ENCODE results near the gene HSD17B14. TPM values are rescaled to one million over a fixed set of nuclear protein-coding genes. Genes with fewer than 3 reads are reported as not detected.
"Not testable (repeated sequence)": the region's sequence is repeated elsewhere in the genome, so short reads cannot be mapped to it uniquely, and the experiment has no call there.

Gene HSD17B14
- polyA plus RNA-seq, 5 donors: 6.9 to 9.9 (median 8.6) TPM

DNA sequence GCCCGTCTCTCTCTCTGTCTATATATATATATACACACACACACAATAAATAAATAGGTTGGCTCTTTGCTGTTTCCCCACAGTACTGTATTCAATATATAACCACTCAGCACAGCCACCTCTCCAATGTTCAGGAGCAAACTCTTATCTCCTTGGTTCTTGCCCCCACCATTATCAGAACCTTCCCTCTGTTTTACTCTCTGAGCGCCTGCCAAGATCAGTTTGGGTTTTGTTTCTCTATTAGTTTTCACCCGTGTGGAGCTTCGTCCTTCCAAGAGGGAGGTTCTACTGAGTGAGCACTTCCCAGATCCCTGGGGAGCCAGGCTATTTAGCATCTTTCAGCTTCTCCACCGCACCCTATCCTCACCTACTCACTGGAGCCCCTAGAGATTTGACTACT lies 70.5 kb downstream of the HSD17B14 start:
- not testable (repeated sequence) for DNase-seq

Other genes with a start within 250 kb of the HSD17B14 start
- gene SPACA4, start 229.7 kb downstream of the HSD17B14 start, polyA plus RNA-seq (ENCODE audit: insufficient read depth in 1 of 5, insufficient read length in 5 of 5, low replicate concordance in 1 of 5): under 1 TPM; 0.11 to 0.76 (median 0.32) TPM
- 10 to 100 TPM in 2 of 5 donors, 1 to 10 TPM in 3; 3.7 to 11.6 (median 4.8) TPM for gene FAM83E, start 221.4 kb downstream of the HSD17B14 start, polyA plus RNA-seq (ENCODE audit: insufficient read depth in 1 of 5, insufficient read length in 5 of 5, low replicate concordance in 1 of 5)
- gene RPL18, start 217.3 kb downstream of the HSD17B14 start, polyA plus RNA-seq (ENCODE audit: insufficient read depth in 1 of 5, insufficient read length in 5 of 5, low replicate concordance in 1 of 5): 1,000 to 10,000 TPM; 1,161 to 2,077 (median 1,395) TPM
- 10 to 100 TPM; 10.0 to 17.8 (median 11.6) TPM for gene SPHK2, start 217.0 kb downstream of the HSD17B14 start, polyA plus RNA-seq (ENCODE audit: insufficient read depth in 1 of 5, insufficient read length in 5 of 5, low replicate concordance in 1 of 5)
- 10 to 100 TPM in 3 of 5 donors, 1 to 10 TPM in 2; 6.3 to 14.0 (median 10.5) TPM for gene DBP, start 199.1 kb downstream of the HSD17B14 start, polyA plus RNA-seq (ENCODE audit: insufficient read depth in 1 of 5, insufficient read length in 5 of 5, low replicate concordance in 1 of 5)
- gene CA11, start 190.3 kb downstream of the HSD17B14 start, polyA plus RNA-seq (ENCODE audit: insufficient read depth in 1 of 5, insufficient read length in 5 of 5, low replicate concordance in 1 of 5): 1 to 10 TPM; 3.8 to 7.5 (median 5.7) TPM
- 1 to 10 TPM in 3 of 5 donors, under 1 TPM in 2; 0.43 to 2.2 (median 1.5) TPM for gene NTN5, start 163.5 kb downstream of the HSD17B14 start, polyA plus RNA-seq (ENCODE audit: insufficient read depth in 1 of 5, insufficient read length in 5 of 5, low replicate concordance in 1 of 5)
- gene FUT2, start 140.5 kb downstream of the HSD17B14 start, polyA plus RNA-seq (ENCODE audit: insufficient read depth in 1 of 5, insufficient read length in 5 of 5, low replicate concordance in 1 of 5): 1 to 10 TPM; 1.5 to 3.2 (median 2.3) TPM
- gene MAMSTR, start 116.8 kb downstream of the HSD17B14 start, polyA plus RNA-seq (ENCODE audit: insufficient read depth in 1 of 5, insufficient read length in 5 of 5, low replicate concordance in 1 of 5): 10 to 100 TPM in 1 of 5 donors, 1 to 10 TPM in 4; 4.3 to 11.8 (median 4.6) TPM
- 10 to 100 TPM; 14.6 to 29.8 (median 17.7) TPM for gene RASIP1, start 95.9 kb downstream of the HSD17B14 start, polyA plus RNA-seq (ENCODE audit: insufficient read depth in 1 of 5, insufficient read length in 5 of 5, low replicate concordance in 1 of 5)
- 1 to 10 TPM in 4 of 5 donors, under 1 TPM in 1; 0.40 to 2.1 (median 1.6) TPM for gene IZUMO1, start 89.6 kb downstream of the HSD17B14 start, polyA plus RNA-seq (ENCODE audit: insufficient read depth in 1 of 5, insufficient read length in 5 of 5, low replicate concordance in 1 of 5)
- 1 to 10 TPM; 4.5 to 7.0 (median 5.8) TPM for gene FUT1, start 83.8 kb downstream of the HSD17B14 start, polyA plus RNA-seq (ENCODE audit: insufficient read depth in 1 of 5, insufficient read length in 5 of 5, low replicate concordance in 1 of 5)
- not detected for gene FGF21, start 81.0 kb downstream of the HSD17B14 start, polyA plus RNA-seq (ENCODE audit: insufficient read depth in 1 of 5, insufficient read length in 5 of 5, low replicate concordance in 1 of 5)
- 10 to 100 TPM; 33.3 to 58.9 (median 42.9) TPM for gene BCAT2, start 25.5 kb downstream of the HSD17B14 start, polyA plus RNA-seq (ENCODE audit: insufficient read depth in 1 of 5, insufficient read length in 5 of 5, low replicate concordance in 1 of 5)
- gene PLEKHA4, start 32.1 kb upstream of the HSD17B14 start, polyA plus RNA-seq (ENCODE audit: insufficient read depth in 1 of 5, insufficient read length in 5 of 5, low replicate concordance in 1 of 5): 10 to 100 TPM; 12.9 to 23.2 (median 15.5) TPM
- gene PPP1R15A, start 35.9 kb upstream of the HSD17B14 start, polyA plus RNA-seq (ENCODE audit: insufficient read depth in 1 of 5, insufficient read length in 5 of 5, low replicate concordance in 1 of 5): 10 to 100 TPM; 38.6 to 72.3 (median 53.5) TPM
- 1 to 10 TPM in 3 of 5 donors, under 1 TPM in 2; 0.70 to 1.5 (median 1.3) TPM for gene TULP2, start 62.3 kb upstream of the HSD17B14 start, polyA plus RNA-seq (ENCODE audit: insufficient read depth in 1 of 5, insufficient read length in 5 of 5, low replicate concordance in 1 of 5)
- 100 to 1,000 TPM; 137 to 239 (median 180) TPM for gene NUCB1, start 63.8 kb upstream of the HSD17B14 start, polyA plus RNA-seq (ENCODE audit: insufficient read depth in 1 of 5, insufficient read length in 5 of 5, low replicate concordance in 1 of 5)
- gene DHDH, start 97.2 kb upstream of the HSD17B14 start, polyA plus RNA-seq (ENCODE audit: insufficient read depth in 1 of 5, insufficient read length in 5 of 5, low replicate concordance in 1 of 5): 1 to 10 TPM in 4 of 5 donors, under 1 TPM in 1; 0.80 to 2.4 (median 1.6) TPM
- 10 to 100 TPM; 41.9 to 96.2 (median 62.0) TPM for gene BAX, start 118.4 kb upstream of the HSD17B14 start, polyA plus RNA-seq (ENCODE audit: insufficient read depth in 1 of 5, insufficient read length in 5 of 5, low replicate concordance in 1 of 5)
- 1,000 to 10,000 TPM; 1,127 to 1,622 (median 1,142) TPM for gene FTL, start 128.8 kb upstream of the HSD17B14 start, polyA plus RNA-seq (ENCODE audit: insufficient read depth in 1 of 5, insufficient read length in 5 of 5, low replicate concordance in 1 of 5)
- gene GYS1, start 156.8 kb upstream of the HSD17B14 start, polyA plus RNA-seq (ENCODE audit: insufficient read depth in 1 of 5, insufficient read length in 5 of 5, low replicate concordance in 1 of 5): 10 to 100 TPM; 36.9 to 54.5 (median 44.4) TPM
- 10 to 100 TPM; 58.1 to 98.7 (median 76.1) TPM for gene RUVBL2, start 157.4 kb upstream of the HSD17B14 start, polyA plus RNA-seq (ENCODE audit: insufficient read depth in 1 of 5, insufficient read length in 5 of 5, low replicate concordance in 1 of 5)
- under 1 TPM in 1 of 5 donors, not detected in 4; 0.23 TPM for gene LHB, start 180.6 kb upstream of the HSD17B14 start, polyA plus RNA-seq (ENCODE audit: insufficient read depth in 1 of 5, insufficient read length in 5 of 5, low replicate concordance in 1 of 5)
- not detected for gene CGB3, start 187.8 kb upstream of the HSD17B14 start, polyA plus RNA-seq (ENCODE audit: insufficient read depth in 1 of 5, insufficient read length in 5 of 5, low replicate concordance in 1 of 5)
- not detected for gene CGB2, start 195.4 kb upstream of the HSD17B14 start, polyA plus RNA-seq (ENCODE audit: insufficient read depth in 1 of 5, insufficient read length in 5 of 5, low replicate concordance in 1 of 5)
- gene CGB1, start 200.4 kb upstream of the HSD17B14 start, polyA plus RNA-seq (ENCODE audit: insufficient read depth in 1 of 5, insufficient read length in 5 of 5, low replicate concordance in 1 of 5): not detected
- gene CGB5, start 207.4 kb upstream of the HSD17B14 start, polyA plus RNA-seq (ENCODE audit: insufficient read depth in 1 of 5, insufficient read length in 5 of 5, low replicate concordance in 1 of 5): under 1 TPM in 2 of 5 donors, not detected in 3; 0.30 to 0.59 TPM
- gene CGB8, start 212.6 kb upstream of the HSD17B14 start, polyA plus RNA-seq (ENCODE audit: insufficient read depth in 1 of 5, insufficient read length in 5 of 5, low replicate concordance in 1 of 5): under 1 TPM in 1 of 5 donors, not detected in 4; 0.31 TPM
- under 1 TPM in 4 of 5 donors, not detected in 1; 0.22 to 0.41 (median 0.35) TPM for gene CGB7, start 221.3 kb upstream of the HSD17B14 start, polyA plus RNA-seq (ENCODE audit: insufficient read depth in 1 of 5, insufficient read length in 5 of 5, low replicate concordance in 1 of 5)
- 1 to 10 TPM in 3 of 5 donors, under 1 TPM in 2; 0.31 to 1.6 (median 1.1) TPM for gene NTF4, start 228.3 kb upstream of the HSD17B14 start, polyA plus RNA-seq (ENCODE audit: insufficient read depth in 1 of 5, insufficient read length in 5 of 5, low replicate concordance in 1 of 5)
- under 1 TPM; 0.04 to 0.18 (median 0.06) TPM for gene KCNA7, start 236.2 kb upstream of the HSD17B14 start, polyA plus RNA-seq (ENCODE audit: insufficient read depth in 1 of 5, insufficient read length in 5 of 5, low replicate concordance in 1 of 5)
- 100 to 1,000 TPM; 292 to 376 (median 365) TPM for gene SNRNP70, start 249.0 kb upstream of the HSD17B14 start, polyA plus RNA-seq (ENCODE audit: insufficient read depth in 1 of 5, insufficient read length in 5 of 5, low replicate concordance in 1 of 5)

All from right lung (tissue), 5 donors.